LHCN-M2 (cell line): ENCODE measurements around the gene THBS2. TPM values are rescaled to one million over a fixed set of nuclear protein-coding genes. Genes with fewer than 3 reads are reported as not detected.
A peak's percentile ranks its signal among the peaks of the same experiment; 100 is the strongest.
"Not testable (repeated sequence)": the region's sequence is repeated elsewhere in the genome, so short reads cannot be mapped to it uniquely, and the experiment has no call there.

Experiments
- DNase-seq: peaks from one replicate; pipeline ENCODE4 v3.0.0-alpha.2; 2012; ENCODE audit warnings: low read depth
- total RNA-seq: library from RNA; depleted of rRNA; stranded (reverse); fragments of >200 nt; gene quantifications from 2 replicates; pipeline ENCODE4 v1.2.3, GENCODE V29; 2014

Gene THBS2
- total RNA-seq, 1 experiment from 2014 or later, result 18.6 TPM

DNA sequence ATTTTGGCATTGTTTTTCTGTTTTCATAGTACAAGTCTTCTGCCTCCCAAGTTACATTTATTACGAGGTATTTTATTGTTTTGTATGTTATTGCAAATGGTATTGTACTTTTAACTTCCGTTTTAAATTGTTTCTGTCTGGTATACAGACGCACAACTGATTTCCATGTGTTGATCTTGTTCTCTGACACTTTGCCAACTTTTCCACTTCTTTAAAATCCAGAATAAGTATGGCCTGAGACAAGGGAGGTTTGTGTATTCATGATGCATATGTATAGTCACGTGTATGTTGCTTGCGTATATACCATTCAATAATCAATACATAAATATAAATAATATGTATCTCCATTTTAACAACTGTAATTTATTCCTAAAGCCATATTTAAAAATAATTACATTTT, 41.2 kb downstream of the THBS2 start:
- peak; percentile 26 for DNase-seq

DNA sequence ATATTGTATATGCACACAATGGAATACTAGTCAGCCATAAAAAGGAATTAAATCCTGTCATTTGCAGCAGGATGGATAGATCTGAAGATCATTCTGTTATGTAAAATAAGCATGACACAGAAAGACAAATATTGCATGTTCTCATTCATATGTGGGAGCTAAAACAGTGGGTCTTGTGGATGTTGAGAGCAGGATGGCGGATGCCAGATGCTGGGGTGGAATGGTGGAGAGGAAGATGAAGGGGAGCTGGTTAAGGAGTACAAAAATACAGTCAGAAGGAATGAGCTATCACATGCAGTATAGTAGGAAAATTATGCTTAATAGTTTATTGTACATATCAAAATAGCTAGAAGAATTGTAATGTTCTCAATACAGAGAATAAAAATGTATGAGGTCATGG, 41.8 kb downstream of the THBS2 start:
- DNase-seq, result no peak

DNA sequence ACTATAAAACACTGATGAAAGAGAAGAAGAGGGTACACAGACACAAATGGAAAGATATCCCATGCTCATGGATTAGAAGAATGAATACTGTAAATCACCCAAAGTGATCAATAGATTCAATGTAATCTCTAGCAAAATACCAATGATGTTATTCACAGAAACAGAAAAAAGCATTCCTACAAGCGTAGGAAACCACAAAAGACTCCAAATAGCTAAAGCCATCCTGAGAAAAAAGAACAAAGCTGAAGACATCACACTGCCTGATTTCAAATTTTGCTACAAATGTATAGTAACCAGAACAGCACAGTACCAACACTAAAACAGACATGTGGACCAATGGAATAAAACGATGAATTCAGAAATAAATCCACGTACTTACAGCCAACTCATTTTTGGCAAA, 43.0 kb downstream of the THBS2 start:
- no peak for DNase-seq

DNA sequence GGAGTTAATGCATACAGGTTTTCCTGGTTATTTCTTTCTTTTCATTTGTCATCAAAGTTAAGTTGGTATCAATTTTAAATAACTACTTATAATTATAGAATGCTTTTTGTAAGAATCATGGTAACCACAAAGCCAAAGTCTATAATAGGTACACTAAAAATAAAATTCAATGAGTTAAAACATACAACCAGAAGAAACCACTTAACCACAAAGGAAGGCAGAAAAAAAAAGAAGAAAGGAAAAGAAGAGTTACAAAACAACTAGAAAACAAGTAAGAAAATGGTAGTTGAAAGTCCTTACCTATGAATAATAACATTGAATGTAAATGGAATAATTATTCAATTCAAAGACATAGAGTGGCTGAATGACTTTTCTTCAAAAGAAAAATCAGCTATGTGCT, 45.6 kb downstream of the THBS2 start:
- peak; percentile 42 for DNase-seq

DNA sequence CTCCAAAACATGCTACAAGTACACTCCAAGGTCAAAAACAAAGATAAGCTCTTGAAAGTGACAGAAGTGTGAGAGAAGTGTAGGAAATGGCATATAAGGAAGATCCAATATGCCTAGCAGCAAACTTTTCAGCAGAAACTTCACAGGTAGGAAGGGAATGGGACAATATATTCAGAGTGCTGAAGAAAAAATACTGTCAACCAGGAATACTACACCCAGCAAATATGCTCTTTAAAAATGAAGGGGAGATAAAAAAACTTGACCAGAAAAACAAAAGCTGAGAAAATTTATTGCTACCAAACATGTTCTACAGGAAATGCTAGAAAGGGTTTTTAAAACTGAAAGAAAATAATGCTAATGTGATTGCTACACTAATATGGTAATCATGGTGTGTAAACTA, 46.2 kb downstream of the THBS2 start:
- peak; percentile 25 for DNase-seq

DNA sequence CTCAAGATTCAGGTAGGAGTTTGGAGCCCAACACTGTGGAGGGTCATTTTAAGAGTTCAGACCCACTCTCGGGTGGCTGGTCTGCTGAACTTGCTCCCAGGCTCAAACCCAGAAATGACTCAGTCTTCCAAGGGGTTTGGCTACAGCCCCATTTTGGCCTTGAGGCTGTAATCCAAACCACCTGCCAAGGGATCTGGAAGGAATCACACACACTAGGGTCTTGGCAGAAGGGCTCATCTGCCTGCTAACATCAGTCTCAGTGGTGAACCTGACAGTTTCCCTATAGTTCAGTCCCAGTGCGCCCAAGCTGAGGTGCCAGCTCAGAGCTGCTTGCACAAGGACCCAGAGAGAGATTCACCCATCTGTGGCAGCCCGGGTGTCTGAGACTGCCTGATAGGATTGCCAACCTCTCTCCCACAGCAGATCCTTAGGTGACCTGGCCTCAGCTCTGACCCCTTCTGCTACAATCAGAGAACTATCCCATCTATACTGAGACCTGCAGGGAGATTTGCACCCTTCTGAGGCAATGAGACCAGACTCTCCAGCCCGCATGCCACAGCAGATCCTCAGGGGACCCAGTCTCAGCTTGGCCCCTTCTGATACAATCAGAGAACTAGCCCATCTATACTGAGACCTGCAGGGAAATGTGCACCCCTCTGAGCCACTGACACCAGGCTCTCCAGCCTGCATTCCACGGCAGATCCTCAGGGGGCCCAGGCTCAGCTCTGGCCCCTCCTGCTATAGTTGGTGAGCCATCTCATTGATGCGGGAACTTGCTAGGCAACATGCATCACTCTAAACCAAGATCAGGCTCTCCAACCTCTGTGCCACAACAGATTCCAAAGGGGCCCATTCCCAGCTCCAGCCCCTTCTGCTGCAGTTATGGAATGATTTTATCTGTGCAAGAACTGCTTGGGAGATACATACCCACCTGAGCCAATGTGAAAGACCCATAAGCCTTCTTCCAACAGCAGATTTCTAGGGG, 48.2 kb downstream of the THBS2 start:
- DNase-seq, result peak; percentile 56

DNA sequence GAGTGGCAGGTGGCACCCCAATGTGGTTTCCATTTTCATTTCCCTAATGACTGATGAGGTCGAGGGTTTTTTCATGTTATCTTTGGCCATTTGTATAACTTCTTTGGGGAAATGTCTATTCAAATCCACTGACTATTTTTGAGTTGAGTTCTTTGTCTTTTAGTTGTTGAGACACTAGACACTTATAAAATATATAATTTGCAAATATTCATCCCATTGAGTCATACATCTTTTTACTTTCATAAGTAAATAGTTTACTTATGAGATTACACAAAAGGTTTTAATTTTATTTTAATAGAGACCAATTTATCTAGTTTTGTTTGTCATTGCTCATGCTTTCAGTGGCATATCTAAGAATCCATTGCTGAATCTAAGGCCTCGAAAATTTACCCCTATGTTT, 49.5 kb downstream of the THBS2 start:
- no peak for DNase-seq

DNA sequence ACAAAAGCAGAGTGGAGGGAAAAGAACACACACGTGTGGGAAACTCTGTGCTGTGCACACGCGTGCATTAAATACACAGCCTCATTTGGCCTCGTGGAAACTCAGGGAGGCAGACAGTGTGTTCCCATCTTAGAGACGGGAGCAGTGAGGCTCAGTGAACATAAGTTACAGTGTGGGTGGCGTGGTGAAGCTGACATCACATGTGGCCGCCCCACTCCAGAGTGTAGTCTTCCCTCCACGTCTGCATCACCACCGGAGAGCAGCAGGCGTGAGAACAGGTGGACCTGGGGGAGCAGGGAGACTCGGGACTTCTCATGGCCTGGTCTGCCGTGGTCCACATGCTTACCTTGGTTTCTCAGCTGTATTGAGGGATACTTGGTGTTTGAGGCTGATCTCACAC, 51.7 kb downstream of the THBS2 start:
- no peak for DNase-seq

DNA sequence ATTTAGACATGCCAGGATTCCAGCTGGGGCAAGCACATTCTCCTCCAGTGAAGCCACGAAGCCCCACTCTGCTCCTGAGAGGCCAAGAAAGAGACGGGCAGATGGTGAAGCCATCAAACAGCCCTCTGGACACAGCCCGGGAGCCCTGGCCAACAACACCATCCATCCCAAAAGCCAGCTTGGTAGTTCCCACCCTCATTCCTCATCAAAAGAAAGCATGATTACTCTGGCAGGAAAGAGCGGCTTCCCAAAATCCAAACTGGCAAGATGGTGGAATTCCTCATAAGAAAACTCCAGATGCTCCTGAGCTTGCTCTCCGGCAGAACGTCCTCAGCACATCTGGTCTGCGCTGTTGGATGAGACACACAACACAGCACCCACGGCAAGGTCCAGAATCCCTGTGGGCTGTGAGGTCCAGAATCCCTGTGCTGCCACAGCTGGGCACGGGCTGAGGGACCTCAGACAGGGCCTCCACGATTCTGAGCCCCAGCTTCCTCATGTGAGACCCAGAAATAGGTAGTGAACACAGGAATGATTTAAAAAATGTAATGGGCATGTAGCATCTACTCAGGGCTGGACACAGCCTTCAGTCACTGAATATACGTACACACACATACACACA, 52.6 kb downstream of the THBS2 start:
- no peak for DNase-seq

DNA sequence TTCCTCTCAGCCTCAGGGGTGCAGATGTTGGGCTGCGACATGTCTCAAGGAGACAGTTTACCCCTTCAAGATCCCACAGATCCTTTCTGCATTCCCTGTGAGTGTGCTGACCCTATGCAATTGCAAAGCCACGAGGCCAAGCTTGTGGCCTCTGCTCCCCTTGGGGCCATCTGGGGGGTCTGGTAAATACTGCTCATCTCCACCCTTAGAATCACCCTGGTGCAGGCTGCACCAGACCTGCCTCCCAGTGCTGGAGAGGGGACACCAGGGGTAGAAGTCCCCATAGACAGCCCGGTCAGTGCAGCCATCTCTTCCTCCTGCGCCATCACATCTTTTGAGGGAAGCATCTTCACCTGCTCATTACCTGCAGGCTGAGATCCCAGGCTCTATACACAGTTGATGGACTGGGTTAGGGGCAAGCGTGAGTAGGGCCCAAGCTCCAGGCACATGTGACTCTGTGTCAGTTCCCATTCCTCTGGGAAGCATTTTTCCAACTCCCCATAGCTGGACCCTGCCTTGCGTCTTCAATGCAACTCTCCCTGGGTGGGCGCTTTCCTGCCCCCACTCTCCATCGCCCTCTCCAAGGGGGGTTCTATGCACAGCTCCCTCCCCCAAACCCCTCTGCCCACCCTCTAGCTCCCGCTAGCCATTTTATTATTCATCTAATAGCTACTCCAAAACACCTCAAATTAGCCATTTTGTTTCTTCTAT, 53.9 kb downstream of the THBS2 start:
- no peak for DNase-seq

DNA sequence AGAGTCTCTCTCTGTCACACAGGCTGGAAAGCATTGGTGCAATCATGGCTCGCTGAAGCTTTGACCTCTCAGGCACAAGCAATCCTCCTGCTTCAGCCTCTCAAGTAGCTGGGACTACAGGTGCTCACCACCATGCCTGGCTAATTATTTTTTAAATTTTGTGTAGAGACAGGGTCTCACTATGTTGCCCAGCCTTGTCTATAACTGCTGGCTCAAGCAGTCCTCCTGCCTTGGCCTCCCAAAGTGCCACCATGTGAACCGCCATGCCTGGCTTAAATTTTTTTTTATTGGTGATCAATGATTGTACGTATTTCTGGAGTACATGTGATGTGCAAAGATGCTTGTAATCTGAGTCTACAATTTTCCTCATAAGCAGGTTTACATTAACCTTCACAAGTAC, 54.8 kb downstream of the THBS2 start:
- no peak for DNase-seq

DNA sequence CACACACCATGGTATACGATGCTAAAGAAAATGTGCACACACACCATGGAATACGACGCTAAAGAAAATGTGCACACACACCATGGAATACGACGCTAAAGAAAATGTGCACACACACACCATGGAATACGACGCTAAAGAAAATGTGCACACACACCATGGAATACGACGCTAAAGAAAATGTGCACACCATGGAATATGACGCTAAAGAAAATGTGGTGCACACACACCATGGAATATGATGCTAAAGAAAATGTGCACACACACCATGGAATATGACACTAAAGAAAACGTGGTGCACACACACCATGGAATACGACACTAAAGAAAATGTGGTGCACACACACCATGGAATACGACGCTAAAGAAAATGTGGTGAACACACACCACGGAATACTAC, 55.7 kb downstream of the THBS2 start:
- DNase-seq, result not testable (repeated sequence)

DNA sequence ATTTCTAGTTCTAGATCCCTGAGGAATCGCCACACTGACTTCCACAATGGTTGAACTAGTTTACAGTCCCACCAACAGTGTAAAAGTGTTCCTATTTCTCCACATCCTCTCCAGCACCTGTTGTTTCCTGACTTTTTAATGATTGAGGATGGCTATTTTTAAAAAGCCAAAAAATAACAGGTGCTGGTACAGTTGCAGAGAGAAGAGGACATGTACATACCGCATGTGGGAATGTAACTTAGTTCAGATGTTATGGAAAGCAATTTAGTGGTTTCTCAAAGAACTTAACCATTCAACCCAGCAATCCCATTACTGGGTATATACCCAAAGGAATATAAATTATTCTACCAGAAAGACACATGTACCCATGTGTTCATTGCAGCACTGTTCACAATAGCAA, 57.4 kb downstream of the THBS2 start:
- peak; percentile 76 for DNase-seq

DNA sequence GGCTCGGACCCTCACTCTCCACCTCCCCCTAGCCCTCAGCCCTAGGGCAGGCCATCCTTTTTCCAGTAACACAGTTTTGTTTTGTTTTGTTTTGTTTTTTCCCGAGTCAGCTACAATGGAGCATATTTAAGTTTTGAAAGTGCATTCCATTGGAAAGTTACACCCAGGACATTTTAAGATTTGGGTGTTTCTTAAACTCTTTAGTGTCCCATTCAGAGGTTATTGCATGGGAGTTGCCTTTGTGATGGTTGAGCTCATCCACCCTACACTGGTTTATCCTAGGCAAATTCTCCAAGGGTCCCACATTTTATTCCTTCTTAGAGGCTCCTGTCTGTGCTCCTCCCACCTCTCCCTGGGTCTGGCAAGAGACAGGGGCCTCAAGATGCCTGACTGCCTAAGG, 58.9 kb downstream of the THBS2 start:
- DNase-seq, result no peak

DNA sequence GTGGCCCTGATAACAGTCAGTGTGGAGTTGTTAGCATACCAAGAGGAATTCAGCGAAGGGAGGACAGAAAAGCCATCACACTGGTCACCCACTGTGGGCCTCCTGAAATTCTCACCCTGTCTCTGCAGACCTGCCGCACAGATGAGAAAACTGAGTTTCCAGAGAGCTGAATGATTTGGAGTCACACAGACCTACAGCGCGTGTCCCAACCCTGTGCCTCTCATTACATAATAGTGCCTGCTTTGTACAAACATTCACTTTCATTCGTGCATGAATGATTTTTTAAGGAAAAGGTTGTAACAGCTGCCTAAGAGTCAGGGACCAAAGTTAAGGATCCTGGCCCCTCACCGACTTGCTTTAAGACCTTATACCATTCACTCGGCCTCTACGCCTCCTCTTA, 62.7 kb downstream of the THBS2 start:
- DNase-seq, result no peak

DNA sequence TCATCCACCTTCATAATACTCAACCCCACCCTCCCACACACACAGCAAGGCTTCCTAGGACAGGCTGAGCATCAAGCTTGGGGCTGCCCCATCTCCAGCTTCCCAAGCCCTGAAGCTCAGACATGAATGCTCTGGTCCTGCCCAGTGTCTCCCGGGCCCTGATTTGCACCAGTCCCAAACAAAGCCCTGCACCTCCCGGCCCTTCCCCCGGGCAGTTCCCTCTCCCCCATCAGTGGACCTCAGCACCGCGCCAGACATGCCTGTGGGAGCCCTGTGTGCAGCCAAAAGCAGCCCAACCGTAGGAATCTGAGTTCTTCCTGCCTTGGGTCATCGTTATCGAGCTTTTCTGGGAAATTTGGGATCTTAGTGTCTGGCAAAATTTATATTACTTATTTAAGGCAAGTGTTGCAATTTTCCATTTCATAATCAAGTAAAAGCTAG, 63.5 kb downstream of the THBS2 start:
- peak; percentile 93 for DNase-seq

DNA sequence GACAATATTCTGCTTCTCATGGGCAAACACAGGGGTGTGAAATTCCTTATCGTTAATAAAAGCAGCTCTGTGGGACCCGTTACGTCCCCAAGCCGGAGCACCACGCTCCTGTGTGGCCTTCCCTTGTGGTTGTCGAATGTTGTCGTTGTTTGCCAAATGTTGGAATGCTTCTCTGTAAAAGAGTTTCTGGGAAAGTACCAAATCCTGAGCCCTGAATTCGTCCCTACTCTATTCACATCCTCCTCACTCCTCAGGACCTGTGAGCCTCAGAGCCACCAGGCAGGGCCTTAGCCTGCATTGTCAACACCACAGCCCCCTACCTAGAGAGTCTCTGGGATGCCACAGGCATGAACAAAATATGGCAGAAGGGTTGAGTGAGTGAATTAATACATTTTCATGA, 64.0 kb downstream of the THBS2 start:
- DNase-seq, result no peak

DNA sequence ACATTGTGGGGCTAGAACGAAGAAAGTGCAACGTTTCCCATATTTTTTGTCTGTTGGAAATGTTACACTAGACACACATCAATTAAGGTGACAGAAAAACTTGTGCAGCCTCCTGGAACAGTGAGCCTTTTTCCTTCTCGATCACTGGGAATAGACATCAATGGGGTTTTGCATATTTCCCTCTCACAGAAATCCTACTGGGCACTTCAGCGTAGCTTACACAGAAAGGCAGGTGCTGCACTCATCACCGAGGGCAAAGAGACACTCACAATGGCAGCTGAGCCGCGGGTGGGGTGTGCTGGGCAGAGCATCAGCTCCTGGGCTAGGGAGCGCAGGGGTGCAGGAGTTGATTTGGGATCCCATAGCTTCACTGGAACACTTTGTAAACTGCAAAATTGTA, 64.5 kb downstream of the THBS2 start:
- DNase-seq, result no peak

DNA sequence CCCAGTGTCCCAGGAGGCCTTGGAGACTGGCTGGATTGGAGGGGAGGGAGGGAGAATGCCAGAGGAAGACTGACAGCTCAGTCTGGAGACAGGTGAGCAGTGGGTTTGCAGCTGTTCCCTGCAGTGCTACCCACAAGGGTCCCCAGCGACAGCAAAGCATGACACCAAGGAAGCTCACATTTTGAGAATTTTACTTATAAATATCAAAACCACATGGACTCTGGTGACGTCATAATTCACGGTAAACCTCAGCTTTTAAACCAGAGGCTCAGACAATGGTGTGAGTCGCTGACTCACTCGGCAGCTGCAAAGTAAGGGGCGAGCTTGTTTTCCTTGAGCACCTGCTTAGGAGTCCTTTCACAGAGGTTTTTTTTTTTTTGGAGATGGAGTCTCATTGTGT, 65.2 kb downstream of the THBS2 start:
- DNase-seq, result peak; percentile 100

DNA sequence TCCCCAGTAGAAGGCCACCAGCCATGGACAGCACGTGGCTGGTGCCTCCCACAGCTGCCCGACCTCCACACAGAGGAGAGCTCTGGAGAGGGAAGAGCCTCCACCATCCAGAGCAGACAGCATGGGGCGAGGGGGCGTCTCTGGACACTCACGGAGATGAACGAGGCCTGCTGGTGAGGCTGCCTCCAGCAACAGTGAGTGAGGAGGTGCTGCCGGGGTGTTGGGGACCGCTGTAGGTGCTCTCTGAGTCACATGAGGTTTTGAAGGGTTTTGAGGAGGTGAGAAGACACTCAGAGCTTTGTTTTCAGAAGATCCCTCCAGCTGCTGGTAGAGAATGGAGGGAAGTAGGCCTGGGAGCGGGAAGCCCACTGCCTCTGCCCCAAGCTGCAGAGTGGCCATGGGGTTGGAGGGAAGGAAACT, 65.6 kb downstream of the THBS2 start:
- no peak for DNase-seq

DNA sequence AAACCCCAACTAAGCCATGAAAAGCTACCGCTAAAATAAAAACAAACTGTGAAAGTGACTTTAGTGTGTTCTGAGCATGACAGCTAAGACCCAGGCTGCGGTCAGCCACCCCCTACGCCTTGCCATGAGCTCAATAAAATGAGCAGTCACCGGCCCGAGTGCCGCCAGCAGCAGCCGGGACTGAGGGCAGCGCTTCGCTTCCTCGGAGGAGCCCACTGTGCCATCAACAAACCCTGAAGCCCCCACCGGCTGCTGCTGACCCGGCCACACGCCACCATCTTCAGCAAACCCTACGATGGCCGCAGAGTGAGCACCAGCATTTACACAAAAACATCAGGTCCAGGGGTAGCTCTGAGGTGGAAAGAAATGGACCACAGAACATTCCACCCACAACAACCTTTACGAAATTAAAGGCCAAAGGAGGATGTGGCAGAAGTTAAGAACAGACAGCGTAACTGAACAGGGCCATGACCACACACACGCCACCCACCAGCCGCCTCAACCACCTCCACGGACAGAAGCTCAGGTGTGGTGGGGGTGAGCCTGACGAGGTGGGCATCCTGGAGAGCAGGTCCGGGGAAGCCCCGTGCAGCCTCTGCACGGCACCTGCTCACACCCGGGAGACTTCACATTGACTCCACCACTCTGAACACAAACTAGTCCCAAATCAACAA, 67.0 kb downstream of the THBS2 start:
- no peak for DNase-seq
